Psoas muscle (tissue), 8 donors: ENCODE results near the gene CCDC27. TPM values are rescaled to one million over a fixed set of nuclear protein-coding genes. Genes with fewer than 3 reads are reported as not detected.

ENCODE experiments used
- ATAC-seq, 4 donors: fragments of 200-7000 bp; cut with Tn5 transposase; one replicate each; pipeline ENCODE4 v1.9.1; 2020; ENCODE audit warnings: moderate library complexity in 3 of 4, mild to moderate bottlenecking in 2 of 4
- DNase-seq, 2 donors: peaks; one replicate each; pipeline ENCODE4 v3.0.0-alpha.2; 2020
- H3K27ac ChIP-seq: fragments of 200-600 bp; one replicate; pipeline ENCODE4 v1.8.0; 2022
- H3K27me3 ChIP-seq, 3 donors: fragments of 200-600 bp in 1 of 3; one replicate each; pipeline versions ENCODE4 v1.6.1 to v1.8.0; 2013 to 2022; ENCODE audit warnings: low read length in 2 of 3, mild to moderate bottlenecking in 2 of 3, moderate library complexity in 1 of 3; ENCODE audit not compliant: insufficient read depth in 3 of 3
- H3K36me3 ChIP-seq, 2 donors: fragments of 200-600 bp in 1 of 2; one replicate each; pipeline versions ENCODE4 v1.6.1 to v1.8.0; 2013 to 2022; ENCODE audit warnings: low read depth in 1 of 2, mild to moderate bottlenecking in 1 of 2, moderate library complexity in 1 of 2; ENCODE audit not compliant: insufficient read depth in 1 of 2
- H3K4me1 ChIP-seq: fragments of 200-600 bp; one replicate; pipeline ENCODE4 v1.8.0; 2022
- H3K4me3 ChIP-seq: fragments of 200-600 bp; one replicate; pipeline ENCODE4 v1.8.0; 2022; ENCODE audit warnings: mild to moderate bottlenecking
- H3K9me3 ChIP-seq: fragments of 200-600 bp; one replicate; pipeline ENCODE4 v1.8.0; 2022
- WGBS, 3 donors: extraction: QIAGEN DNeasy Blood & Tissue Kit; methylation state at CpG; one replicate each; pipeline versions ENCODE4 v1.1.6 to v1.1.7; 2013; 5-methylcytosine and 5-hydroxymethylcytosine counted together
- intact Hi-C, 2 donors: fragments of 100-400 bp; cut with DNase I; formaldehyde crosslinking; loops; one replicate each; pipeline versions ENCODE4 v1.11.0 to v1.14.2; 2022
- polyA plus RNA-seq, 3 donors: library from polyadenylated mRNA; stranded (reverse); fragments of 200-250 nt; gene quantifications; one replicate each; pipeline ENCODE4 v1.2.3, GENCODE V29; 2013
- total RNA-seq, 4 donors: library from RNA; stranded (reverse); fragmentation: NEBNext Ultra II Directional in 2 of 4; extraction: Animal tissue kit (Norgen Biotek cat#: 25700) in 2 of 4; gene quantifications; one replicate each; pipeline versions ENCODE4 v1.2.1 to v1.2.4, GENCODE V29; 2021 to 2023
- TF ChIP-seq, protein P1 (sequence below): fragments of 200-600 bp; IDR thresholded peaks from one replicate; pipeline ENCODE4 v1.8.0; 2022; ENCODE audit warnings: antibody characterized with exemption
- donor health status: healthy with polysubstance abuse.
- donor health status: DM: no; HTN: no; CAD: no; lungs with moderate emphysema.
- donor health status: Bipolar disorder and iron deficiency.
- donor health status: healthy.
- donor health status: DM: yes; HTN: yes; CAD: no.
- donor health status: DM: no; HTN: no; CAD: no.
- donor health status: DM: no; HTN: no; CAD: no.
- donor health status: DM: yes; HTN: yes; CAD: no.

CCDC27 gene
- total and polyA plus RNA-seq, 7 donors, result 0.03 to 0.17 (median 0.10) TPM; not detected in 3

- ATAC-seq, result peak in 2 of 4 donors; percentile 30 to 39
- H3K27me3 ChIP-seq, result peaks cover 0 to 3% (median 0%) of the 10 kb centered on the region in 3 donors
- 16 to 24% (median 21%) methylated on average over 6 of the region's 6 CpGs for WGBS, 3 donors
Measured at GRCh38 chr1:3759796-3760195, 7.5 kb downstream of the CCDC27 start.

DNA sequence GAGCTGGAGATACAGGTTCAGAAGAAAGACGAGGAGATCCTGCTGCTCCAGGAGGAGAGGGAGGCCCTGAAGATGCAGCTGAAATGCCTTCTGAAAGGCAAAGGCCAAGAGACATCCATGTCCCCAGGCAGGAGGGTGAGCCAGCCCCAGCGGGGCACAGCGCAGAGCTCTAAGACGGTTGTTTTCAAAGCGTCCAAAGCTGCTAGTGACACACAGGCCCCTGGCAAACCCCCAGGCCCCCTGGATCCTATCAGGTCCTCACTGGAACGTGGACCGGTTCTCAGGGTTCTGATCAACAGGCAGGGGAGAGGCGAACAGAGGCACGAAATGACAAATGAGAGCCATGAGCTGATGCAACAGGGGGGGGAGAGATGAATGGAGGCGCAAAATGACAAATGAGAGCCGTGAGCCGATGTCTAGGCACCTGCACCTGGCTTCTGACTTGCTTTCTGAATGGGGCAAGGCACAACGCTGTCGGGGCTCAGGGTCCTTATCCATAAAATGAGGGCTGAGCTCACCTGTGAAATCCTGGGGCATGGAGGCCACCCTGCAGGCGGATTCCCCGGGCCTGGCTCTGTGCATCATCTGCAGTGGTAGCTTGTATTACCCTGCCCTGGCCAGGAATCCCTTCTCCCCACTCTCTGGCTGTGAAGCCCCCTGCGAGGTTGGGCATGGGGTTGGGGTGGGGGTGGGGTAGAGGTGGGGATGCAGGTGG is 9.2 kb downstream of the CCDC27 start:
- intact Hi-C loops, result no loop called here
- 88 to 90% (median 89%) methylated on average over 17 of the region's 17 CpGs for WGBS, 3 donors
- no peak for ATAC-seq
- Histone ChIP-seq H3K36me3 (no peaks in the 10 kb centered on the region), H3K9me3 (no peaks in the 10 kb centered on the region), H3K4me1 (peaks cover 6% of the 10 kb centered on the region), H3K27ac (no peak overlapping the region), H3K27me3 (peaks cover 0 to 3% (median 0%) of the 10 kb centered on the region in 3 donors), H3K4me3 (no peak overlapping the region)
- TF ChIP-seq, protein P1, sequence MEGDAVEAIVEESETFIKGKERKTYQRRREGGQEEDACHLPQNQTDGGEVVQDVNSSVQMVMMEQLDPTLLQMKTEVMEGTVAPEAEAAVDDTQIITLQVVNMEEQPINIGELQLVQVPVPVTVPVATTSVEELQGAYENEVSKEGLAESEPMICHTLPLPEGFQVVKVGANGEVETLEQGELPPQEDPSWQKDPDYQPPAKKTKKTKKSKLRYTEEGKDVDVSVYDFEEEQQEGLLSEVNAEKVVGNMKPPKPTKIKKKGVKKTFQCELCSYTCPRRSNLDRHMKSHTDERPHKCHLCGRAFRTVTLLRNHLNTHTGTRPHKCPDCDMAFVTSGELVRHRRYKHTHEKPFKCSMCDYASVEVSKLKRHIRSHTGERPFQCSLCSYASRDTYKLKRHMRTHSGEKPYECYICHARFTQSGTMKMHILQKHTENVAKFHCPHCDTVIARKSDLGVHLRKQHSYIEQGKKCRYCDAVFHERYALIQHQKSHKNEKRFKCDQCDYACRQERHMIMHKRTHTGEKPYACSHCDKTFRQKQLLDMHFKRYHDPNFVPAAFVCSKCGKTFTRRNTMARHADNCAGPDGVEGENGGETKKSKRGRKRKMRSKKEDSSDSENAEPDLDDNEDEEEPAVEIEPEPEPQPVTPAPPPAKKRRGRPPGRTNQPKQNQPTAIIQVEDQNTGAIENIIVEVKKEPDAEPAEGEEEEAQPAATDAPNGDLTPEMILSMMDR, result no peak
- DNase-seq, result no peak

More at GRCh38 chr1:3759796-3760195, 7.5 kb downstream of the CCDC27 start:
- no peaks in the 10 kb centered on the region for H3K9me3 ChIP-seq
- no peak overlapping the region for H3K27ac ChIP-seq
- TF ChIP-seq, protein P1, result no peak
- H3K4me3 ChIP-seq, result no peak overlapping the region
- DNase-seq, result no peak
- intact Hi-C loops, result no loop called here
- H3K4me1 ChIP-seq, result peaks cover 6% of the 10 kb centered on the region
- H3K36me3 ChIP-seq, result no peaks in the 10 kb centered on the region

DNA sequence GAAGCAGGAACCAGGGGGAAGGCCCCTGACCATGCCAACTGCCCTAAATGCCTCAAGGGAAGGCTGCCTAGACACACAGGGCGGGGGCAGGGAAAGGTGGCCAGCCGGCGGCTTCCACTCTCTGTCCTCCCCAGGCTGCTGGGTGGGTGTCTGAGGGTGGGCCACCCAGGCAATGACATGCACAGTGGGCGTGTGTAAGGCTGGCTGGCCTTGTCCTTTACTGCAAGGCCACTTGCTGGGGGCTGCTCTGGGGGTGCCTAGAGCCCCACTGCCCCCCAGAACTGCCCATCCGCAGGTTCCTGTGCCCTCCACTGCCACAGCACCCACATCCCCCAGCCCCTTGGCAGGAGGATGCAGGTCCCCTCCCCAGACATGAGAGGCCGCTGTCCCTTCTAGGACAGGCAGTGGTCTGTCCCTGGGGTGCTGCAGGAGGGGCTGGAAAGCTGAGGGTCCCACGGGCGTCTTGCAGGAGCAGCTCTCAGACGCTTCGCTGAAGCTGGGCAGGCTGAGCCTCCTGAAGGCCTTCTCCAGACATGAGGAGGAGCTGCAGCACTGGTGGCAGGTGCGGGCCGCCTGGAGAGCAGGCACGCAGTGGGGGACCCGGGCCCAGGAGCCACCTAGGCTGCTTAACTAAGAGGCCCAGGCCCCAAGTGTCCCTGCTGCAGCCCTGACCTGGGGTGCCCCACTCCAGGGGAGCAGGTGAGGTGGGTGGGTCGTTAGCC is 10.1 kb downstream of the CCDC27 start:
- intact Hi-C loops, result no loop called here
- Histone ChIP-seq H3K4me1 (peaks cover 6% of the 10 kb centered on the region), H3K9me3 (no peaks in the 10 kb centered on the region), H3K27me3 (peaks cover 0 to 3% (median 0%) of the 10 kb centered on the region in 3 donors), H3K27ac (no peak overlapping the region), H3K4me3 (no peak overlapping the region), H3K36me3 (no peaks in the 10 kb centered on the region)
- TF ChIP-seq, protein P1, result no peak
- ATAC-seq (no peak), DNase-seq (peak in 1 of 2 donors; percentile 44)
- 79 to 86% (median 81%) methylated on average over 15 of the region's 15 CpGs for WGBS, 3 donors

- intact Hi-C loops, result no loop called here
- TF ChIP-seq, protein P1, result no peak
- Histone ChIP-seq H3K4me1 (peaks cover 6% of the 10 kb centered on the region), H3K27ac (no peak overlapping the region), H3K9me3 (no peaks in the 10 kb centered on the region), H3K4me3 (no peak overlapping the region), H3K36me3 (no peaks in the 10 kb centered on the region), H3K27me3 (peaks cover 0 to 3% (median 0%) of the 10 kb centered on the region in 3 donors)
- 81 to 91% (median 81%) methylated on average over 12 of the region's 12 CpGs for WGBS, 3 donors
- ATAC-seq (no peak), DNase-seq (no peak)
Measured at GRCh38 chr1:3762873-3763228, 10.6 kb downstream of the CCDC27 start.
